Immature natural killer cell (primary cell): ENCODE results near the gene SLC9B2. TPM values are rescaled to one million over a fixed set of nuclear protein-coding genes. Genes with fewer than 3 reads are reported as not detected.
A peak's percentile ranks its signal among the peaks of the same experiment; 100 is the strongest.

ENCODE experiments used
- DNase-seq, 3 donors: peaks; one replicate each; pipeline ENCODE4 v3.0.0; 2022; ENCODE audit warnings: mixed read lengths in 1 of 3
- H3K27ac Mint-ChIP-seq, 6 donors: one replicate each; pipeline ENCODE4 v1.8.0; 2020; ENCODE audit warnings: mixed read lengths in 6 of 6, mild to moderate bottlenecking in 5 of 6, inconsistent platforms in 4 of 6, moderate library complexity in 3 of 6
- H3K27me3 Mint-ChIP-seq, 3 donors: one replicate each; pipeline ENCODE4 v1.8.0; 2020 to 2021; ENCODE audit warnings: low read depth in 3 of 3, mild to moderate bottlenecking in 3 of 3, mixed read lengths in 3 of 3, moderate library complexity in 3 of 3, inconsistent platforms in 1 of 3
- H3K36me3 Mint-ChIP-seq, 3 donors: one replicate each; pipeline ENCODE4 v1.8.0; 2020; ENCODE audit warnings: mixed read lengths in 3 of 3, inconsistent platforms in 2 of 3, mild to moderate bottlenecking in 2 of 3
- H3K4me1 Mint-ChIP-seq, 2 donors: one replicate each; pipeline ENCODE4 v1.8.0; 2020; ENCODE audit warnings: inconsistent platforms in 2 of 2, mild to moderate bottlenecking in 2 of 2, mixed read lengths in 2 of 2, moderate library complexity in 1 of 2
- H3K4me3 Mint-ChIP-seq, 5 donors: one replicate each; pipeline ENCODE4 v1.8.0; 2020; ENCODE audit warnings: mild to moderate bottlenecking in 5 of 5, mixed read lengths in 5 of 5, inconsistent platforms in 3 of 5, moderate library complexity in 3 of 5
- H3K9me3 Mint-ChIP-seq, 6 donors: one replicate each; pipeline ENCODE4 v1.8.0; 2020; ENCODE audit warnings: mild to moderate bottlenecking in 6 of 6, mixed read lengths in 6 of 6, inconsistent platforms in 4 of 6, moderate library complexity in 3 of 6
- polyA plus RNA-seq, 3 donors: library from polyadenylated mRNA; unstranded; fragments of 300-500 nt; fragmentation: Illumina TruSeq; gene quantifications; one replicate each; pipeline ENCODE4 v1.2.3, GENCODE V29; 2021

SLC9B2 gene
- polyA plus RNA-seq, 3 donors from 2014 or later = 8.9 to 15.7 (median 9.8) TPM

- H3K36me3 Mint-ChIP-seq = peaks cover 2 to 9% (median 4%) of the 10 kb centered on the region in 3 donors
- H3K4me1 Mint-ChIP-seq = peaks cover 18 to 36% of the 10 kb centered on the region in 2 donors
- H3K27me3 Mint-ChIP-seq = no peaks in the 10 kb centered on the region
- no peak overlapping the region for H3K27ac Mint-ChIP-seq
- no peak for DNase-seq
- H3K9me3 Mint-ChIP-seq = no peaks in the 10 kb centered on the region
- no peak overlapping the region for H3K4me3 Mint-ChIP-seq
Measured at GRCh38 chr4:103095080-103095479, 18.5 kb upstream of the SLC9B2 start.

DNA sequence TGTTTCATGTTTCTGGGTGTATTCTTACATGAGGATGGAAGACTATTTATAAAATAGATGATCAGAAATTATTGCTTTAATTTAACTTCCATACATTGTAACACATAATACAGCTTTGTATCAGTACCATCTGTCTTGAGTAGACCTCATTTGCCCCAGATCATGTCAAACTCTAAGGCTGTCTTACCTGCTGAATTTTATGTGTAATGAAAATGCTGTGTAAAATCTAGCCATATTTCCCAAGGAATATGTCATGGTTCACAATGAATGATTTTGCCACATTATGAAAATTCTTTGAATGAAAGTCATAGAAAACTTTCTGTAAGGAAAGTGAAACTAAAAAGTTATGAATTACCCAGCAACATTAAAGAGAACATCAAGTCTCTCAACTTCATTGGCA, 15.7 kb upstream of the SLC9B2 start:
- DNase-seq = no peak
- Mint-ChIP-seq H3K4me1 (peaks cover 7 to 16% of the 10 kb centered on the region in 2 donors), H3K36me3 (peaks cover 9 to 17% (median 15%) of the 10 kb centered on the region in 3 donors), H3K27ac (peak overlapping the region; percentile 3 to 69 (median 34)), H3K27me3 (peaks cover 0 to 3% (median 3%) of the 10 kb centered on the region in 3 donors), H3K9me3 (no peaks in the 10 kb centered on the region), H3K4me3 (peak overlapping the region in 1 of 5 donors; percentile 51)

GRCh38 chr4:103091601-103092223, 15.2 kb upstream of the SLC9B2 start:
- H3K9me3 Mint-ChIP-seq = no peaks in the 10 kb centered on the region
- H3K27ac Mint-ChIP-seq = peak overlapping the region in 5 of 6 donors; percentile 9 to 66 (median 47)
- H3K36me3 Mint-ChIP-seq = peaks cover 15 to 22% (median 20%) of the 10 kb centered on the region in 3 donors
- H3K4me3 Mint-ChIP-seq = no peak overlapping the region
- peaks cover 0 to 3% (median 3%) of the 10 kb centered on the region in 3 donors for H3K27me3 Mint-ChIP-seq
- DNase-seq = peak; percentile 36 to 58 (median 48)
- peaks cover 7 to 16% of the 10 kb centered on the region in 2 donors for H3K4me1 Mint-ChIP-seq

DNA sequence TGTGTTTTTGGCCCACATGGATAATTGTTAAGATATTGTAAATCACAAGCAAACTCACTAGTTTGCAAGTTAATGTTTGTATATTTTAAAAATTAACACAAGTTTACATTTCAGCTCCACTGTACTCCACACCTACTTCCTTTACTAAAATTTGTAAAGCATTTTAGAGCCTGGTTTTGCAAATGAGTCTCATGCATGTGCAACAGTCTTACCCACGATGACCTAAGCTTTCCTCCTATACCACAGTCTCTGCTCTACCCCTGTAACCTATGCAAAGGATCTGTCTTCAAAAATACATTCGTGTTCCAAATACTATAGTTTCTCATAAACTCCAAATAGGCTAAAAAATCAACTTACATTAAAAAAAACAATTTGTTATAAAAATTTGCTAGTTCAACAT, 12.9 kb upstream of the SLC9B2 start:
- H3K4me1 Mint-ChIP-seq = peaks cover 7 to 16% of the 10 kb centered on the region in 2 donors
- no peak overlapping the region for H3K4me3 Mint-ChIP-seq
- peaks cover 0 to 3% (median 3%) of the 10 kb centered on the region in 3 donors for H3K27me3 Mint-ChIP-seq
- peaks cover 28 to 33% (median 32%) of the 10 kb centered on the region in 3 donors for H3K36me3 Mint-ChIP-seq
- no peaks in the 10 kb centered on the region for H3K9me3 Mint-ChIP-seq
- H3K27ac Mint-ChIP-seq = no peak overlapping the region
- DNase-seq = no peak

DNA sequence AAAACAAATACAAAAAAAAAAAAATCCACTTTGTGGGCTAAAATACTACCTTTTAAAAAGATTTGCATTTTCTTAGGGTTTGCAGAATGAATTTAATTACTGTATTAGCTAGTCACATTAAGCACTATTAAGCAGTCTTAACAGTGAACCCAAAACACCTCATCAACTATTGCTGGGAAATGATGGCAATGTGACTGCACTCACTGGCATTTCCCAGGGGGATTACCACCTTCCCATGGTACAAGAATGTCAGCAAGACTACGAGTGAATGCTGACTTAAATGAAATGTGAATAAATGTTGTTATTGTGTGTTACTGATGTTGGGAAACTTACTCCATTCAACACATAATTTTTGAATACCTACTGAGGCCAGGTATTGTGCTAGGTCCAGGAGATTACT, 10.0 kb upstream of the SLC9B2 start:
- no peak overlapping the region for H3K27ac Mint-ChIP-seq
- H3K9me3 Mint-ChIP-seq = no peaks in the 10 kb centered on the region
- no peak overlapping the region for H3K4me3 Mint-ChIP-seq
- H3K4me1 Mint-ChIP-seq = peaks cover 0 to under 1% of the 10 kb centered on the region in 2 donors
- H3K27me3 Mint-ChIP-seq = peaks cover 0 to 3% (median 3%) of the 10 kb centered on the region in 3 donors
- no peak for DNase-seq
- peaks cover 36 to 44% (median 40%) of the 10 kb centered on the region in 3 donors for H3K36me3 Mint-ChIP-seq

DNA sequence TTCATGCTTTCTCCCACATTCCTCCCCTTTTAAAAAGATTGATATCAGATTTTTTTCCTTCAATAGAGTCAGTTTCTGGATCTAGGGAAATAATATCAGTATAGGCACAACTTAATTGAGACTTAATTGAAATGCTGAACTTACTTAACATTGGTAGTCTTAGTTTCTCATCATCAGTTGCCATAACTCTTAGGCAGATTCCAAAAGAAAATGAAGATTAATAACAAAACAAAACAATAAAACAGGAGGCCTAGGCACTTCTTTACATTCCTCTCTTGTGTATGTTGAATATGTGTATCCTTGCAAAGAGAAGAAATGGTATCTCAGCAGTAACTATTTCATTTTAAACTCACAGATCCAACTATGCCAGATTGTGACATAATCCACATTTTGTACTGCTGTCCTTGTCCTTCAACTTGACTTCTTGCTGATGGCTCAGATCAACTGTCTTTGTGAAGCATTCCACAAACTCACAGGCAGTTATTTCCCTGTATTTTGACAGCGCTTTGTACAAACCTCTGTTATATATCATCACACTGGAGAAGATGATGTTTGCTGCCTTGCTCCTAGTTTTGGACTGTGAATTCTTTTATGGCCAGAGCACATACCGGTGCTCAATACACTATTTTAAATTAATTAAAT, 9.1 kb upstream of the SLC9B2 start:
- Mint-ChIP-seq H3K27ac (no peak overlapping the region), H3K27me3 (peaks cover 0 to 3% (median 3%) of the 10 kb centered on the region in 3 donors), H3K4me1 (no peaks in the 10 kb centered on the region), H3K4me3 (no peak overlapping the region), H3K36me3 (peaks cover 36 to 44% (median 41%) of the 10 kb centered on the region in 3 donors), H3K9me3 (no peaks in the 10 kb centered on the region)
- no peak for DNase-seq

DNA sequence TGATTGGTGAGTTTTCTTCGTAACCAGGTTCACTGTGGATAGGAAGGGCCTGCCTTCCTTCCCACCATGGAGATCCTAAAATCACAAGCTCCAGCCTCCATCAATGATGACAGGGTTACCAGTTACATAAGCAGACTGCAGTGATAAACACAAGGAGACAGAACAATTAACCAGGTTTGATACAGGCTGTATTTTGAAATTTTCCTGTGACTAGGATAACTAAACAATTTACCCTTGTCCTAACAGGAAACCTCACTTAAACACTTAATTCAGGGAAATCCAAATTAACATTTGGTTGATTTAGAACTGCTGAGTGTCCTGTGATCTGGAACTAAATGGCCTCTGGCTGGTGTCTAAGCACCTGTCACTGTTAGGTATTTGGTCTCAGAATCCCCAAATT, 3.1 kb upstream of the SLC9B2 start:
- DNase-seq = no peak
- H3K36me3 Mint-ChIP-seq = peaks cover 4 to 22% (median 20%) of the 10 kb centered on the region in 3 donors
- no peak overlapping the region for H3K4me3 Mint-ChIP-seq
- H3K9me3 Mint-ChIP-seq = no peaks in the 10 kb centered on the region
- H3K27ac Mint-ChIP-seq = peak overlapping the region; percentile 13 to 80 (median 63)
- H3K27me3 Mint-ChIP-seq = peaks cover 2 to 9% (median 2%) of the 10 kb centered on the region in 3 donors
- H3K4me1 Mint-ChIP-seq = peaks cover 23 to 37% of the 10 kb centered on the region in 2 donors

- Mint-ChIP-seq H3K27ac (peak overlapping the region; percentile 93 to 99 (median 98)), H3K36me3 (peaks cover 0 to 13% (median 6%) of the 10 kb centered on the region in 3 donors), H3K4me3 (peak overlapping the region; percentile 96 to 99 (median 98)), H3K4me1 (peaks cover 31 to 47% of the 10 kb centered on the region in 2 donors), H3K9me3 (no peaks in the 10 kb centered on the region), H3K27me3 (peaks cover 2 to 9% (median 2%) of the 10 kb centered on the region in 3 donors)
- DNase-seq = peak; percentile 72 to 81 (median 77)
Measured at GRCh38 chr4:103075894-103076746, 441 bp downstream of the SLC9B2 start.

DNA sequence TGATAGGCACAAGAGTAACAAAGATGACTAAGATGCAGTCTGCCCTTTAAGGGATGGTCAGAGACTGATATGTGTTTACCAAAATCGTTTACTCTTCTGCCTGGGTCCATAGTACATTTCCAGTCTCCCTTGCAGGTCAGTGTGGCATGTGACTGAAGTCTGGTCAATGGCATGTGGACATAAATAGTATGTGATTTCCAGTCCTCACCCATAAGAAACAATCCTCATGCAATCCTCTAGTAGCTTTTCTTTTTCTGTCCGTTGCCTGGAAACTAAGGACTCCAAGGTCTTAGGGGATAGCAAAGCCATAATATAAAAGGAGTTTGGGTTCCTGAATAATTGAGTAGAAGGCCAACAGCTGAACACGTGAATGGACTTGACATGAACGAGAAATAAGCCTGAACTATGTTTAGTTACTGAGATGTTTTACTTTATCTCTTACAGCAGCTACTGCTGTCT, 1.1 kb downstream of the SLC9B2 start:
- DNase-seq = peak in 1 of 3 donors; percentile 1
- Mint-ChIP-seq H3K27ac (peak overlapping the region; percentile 93 to 99 (median 98)), H3K9me3 (no peaks in the 10 kb centered on the region)

DNA sequence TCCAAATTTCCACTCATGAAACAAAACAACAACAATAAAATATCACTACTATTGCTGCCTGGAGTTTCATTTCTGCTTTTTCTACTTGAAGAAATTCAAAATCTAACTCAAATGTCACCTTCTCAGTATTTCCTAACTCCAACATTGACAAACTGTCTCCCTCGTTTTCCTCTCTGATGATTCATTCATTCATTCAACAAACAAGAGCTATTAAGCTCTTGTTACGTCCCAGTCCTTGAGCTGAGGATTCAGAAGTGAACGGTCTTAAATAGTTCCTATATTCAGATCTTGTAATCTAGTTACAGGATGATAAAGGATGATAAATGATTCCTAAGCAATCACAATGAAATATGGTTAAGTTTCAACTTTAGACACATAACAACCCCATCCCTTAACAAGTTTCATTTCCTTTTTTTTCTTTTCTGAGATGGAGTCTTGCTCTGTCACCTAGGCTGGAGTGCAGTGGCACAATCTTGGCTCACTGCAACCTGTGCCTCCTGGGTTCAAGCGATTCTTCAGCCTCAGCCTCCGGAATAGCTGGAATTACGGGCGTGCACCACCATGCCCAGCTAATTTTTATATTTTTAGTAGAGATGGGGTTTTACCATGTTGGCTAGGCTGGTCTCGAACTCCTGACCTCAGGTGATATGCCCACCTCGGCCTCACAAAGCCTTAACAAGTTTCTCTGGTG, 1.7 kb downstream of the SLC9B2 start:
- peak overlapping the region; percentile 96 to 99 (median 98) for H3K4me3 Mint-ChIP-seq
- H3K27ac Mint-ChIP-seq = peak overlapping the region in 5 of 6 donors; percentile 93 to 99 (median 99)
- H3K4me1 Mint-ChIP-seq = peaks cover 31 to 47% of the 10 kb centered on the region in 2 donors
- H3K9me3 Mint-ChIP-seq = no peaks in the 10 kb centered on the region
- peaks cover 2 to 9% (median 3%) of the 10 kb centered on the region in 3 donors for H3K27me3 Mint-ChIP-seq
- DNase-seq = no peak
- peaks cover 0 to 13% (median 0%) of the 10 kb centered on the region in 3 donors for H3K36me3 Mint-ChIP-seq

More for the DNA sequence above, 1.1 kb downstream of the SLC9B2 start:
- Mint-ChIP-seq H3K36me3 (peaks cover 0 to 13% (median 0%) of the 10 kb centered on the region in 3 donors), H3K4me1 (peaks cover 31 to 47% of the 10 kb centered on the region in 2 donors), H3K4me3 (peak overlapping the region; percentile 96 to 99 (median 98)), H3K27me3 (peaks cover 2 to 9% (median 2%) of the 10 kb centered on the region in 3 donors)

DNA sequence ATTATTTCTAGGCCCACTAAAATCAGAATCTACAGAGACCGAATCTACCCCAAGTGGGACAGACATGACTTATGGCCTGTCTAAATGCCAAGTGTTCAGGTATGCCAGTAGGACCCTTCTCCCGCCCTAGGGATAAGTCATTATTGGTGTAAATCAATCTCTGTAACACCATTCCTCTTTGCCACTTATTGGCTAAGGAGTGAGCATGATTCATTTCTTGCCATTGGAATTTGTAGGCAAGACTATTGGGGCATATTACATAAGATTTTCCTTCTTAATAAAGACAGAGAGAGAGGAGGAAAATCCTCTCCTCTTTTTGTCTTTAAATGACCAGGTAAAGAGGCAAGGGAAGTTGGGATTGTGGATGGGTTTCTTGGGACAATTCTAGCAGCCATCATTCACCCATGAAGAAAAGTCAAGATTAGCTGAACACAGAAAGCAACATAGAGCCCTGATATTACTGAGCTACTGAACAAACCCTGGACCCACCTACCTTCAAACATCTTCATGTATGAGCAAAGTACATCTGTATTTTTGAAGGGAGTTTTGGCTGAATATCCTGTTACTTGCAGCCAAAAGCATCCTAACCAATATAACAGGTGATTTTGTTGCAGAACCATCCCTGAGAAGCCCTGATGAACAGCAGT, 2.6 kb downstream of the SLC9B2 start:
- H3K27ac Mint-ChIP-seq = peak overlapping the region in 3 of 6 donors; percentile 34 to 99 (median 39)
- peaks cover 0 to 6% (median 0%) of the 10 kb centered on the region in 3 donors for H3K36me3 Mint-ChIP-seq
- peak overlapping the region in 1 of 5 donors; percentile 57 for H3K4me3 Mint-ChIP-seq
- H3K9me3 Mint-ChIP-seq = no peaks in the 10 kb centered on the region
- DNase-seq = no peak
- peaks cover 31 to 41% of the 10 kb centered on the region in 2 donors for H3K4me1 Mint-ChIP-seq
- H3K27me3 Mint-ChIP-seq = peaks cover 2 to 9% (median 3%) of the 10 kb centered on the region in 3 donors

DNA sequence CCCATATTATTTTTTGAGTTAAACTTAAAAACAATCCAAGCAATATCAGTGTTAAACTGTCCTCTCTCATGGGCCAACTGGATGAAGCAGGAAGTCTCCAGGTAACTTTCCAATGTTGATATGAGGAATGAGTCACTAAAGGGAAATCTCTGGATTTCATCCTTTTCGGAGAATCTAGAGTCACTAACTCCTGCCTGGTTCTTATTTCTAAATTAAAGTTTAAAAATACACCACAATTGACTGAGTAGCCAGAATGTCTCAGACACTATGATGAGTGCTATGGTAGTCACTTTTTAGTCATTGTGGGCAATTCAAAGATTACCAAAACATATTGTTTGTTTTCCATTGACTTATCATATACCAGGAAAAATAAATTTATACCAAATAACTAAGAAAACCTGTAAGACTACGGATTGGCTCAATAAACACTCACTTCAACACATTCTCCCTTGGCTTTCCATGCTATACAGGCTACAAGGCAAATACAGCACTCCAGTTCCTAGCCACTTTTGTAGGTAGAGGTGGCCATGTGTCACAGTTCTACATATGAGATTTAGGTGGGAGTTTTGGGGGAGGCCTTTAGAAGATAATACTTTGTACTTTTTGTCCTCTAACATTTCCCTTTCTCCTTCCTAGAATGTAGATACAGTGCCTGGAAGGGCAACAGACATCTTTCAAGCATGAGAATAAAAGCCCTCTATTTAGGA, 8.6 kb downstream of the SLC9B2 start:
- Mint-ChIP-seq H3K9me3 (no peaks in the 10 kb centered on the region), H3K27me3 (peaks cover 0 to 1% (median 0%) of the 10 kb centered on the region in 3 donors), H3K4me3 (no peak overlapping the region), H3K27ac (no peak overlapping the region), H3K36me3 (peaks cover 0 to 14% (median 8%) of the 10 kb centered on the region in 3 donors), H3K4me1 (no peaks in the 10 kb centered on the region)
- no peak for DNase-seq
